ENCODE results near the gene C22orf23. TPM values are rescaled to one million over a fixed set of nuclear protein-coding genes. Genes with fewer than 3 reads are reported as not detected.

Gene C22orf23
- total and polyA plus RNA-seq, 2 of the 13 experiments (the other 11 are each of a cell fraction or from before 2014, with no cell fraction given), result 0.21 to 0.24 TPM

GRCh38 chr22:37906364-37907008, 46.9 kb downstream of the C22orf23 start (continued):
- TF ChIP-seq ARID4A (CRISPR knock-in tag; IDR thresholded peaks at IDR 0.05; ENCODE audit: borderline replicate concordance) (0 out of 2 replicates have a peak, but pooled peaks have one; percentile 5), SPEN (CRISPR knock-in tag; IDR thresholded peaks at IDR 0.05; ENCODE audit: low read depth) (peak; percentile 15; the same call in 1 of the 2 replicates), ZNF597 (CRISPR knock-in tag; IDR thresholded peaks at IDR 0.05) (no peak), SP4 (CRISPR knock-in tag; IDR thresholded peaks at IDR 0.05) (no peak), PHF8 (CRISPR knock-in tag; IDR thresholded peaks at IDR 0.05) (peak; percentile 5; the same call in 1 of the 2 replicates), KDM5B (CRISPR knock-in tag; IDR thresholded peaks at IDR 0.05; ENCODE audit: borderline replicate concordance) (no peak; the same call in 1 of the 2 replicates), UBTF (CRISPR knock-in tag; IDR thresholded peaks at IDR 0.05) (peak; percentile 25; the same call in 1 of the 2 replicates), RBFOX2 (IDR thresholded peaks at IDR 0.05; ENCODE audit: low read depth, low read length) (0 out of 2 replicates have a peak, but pooled peaks have one; percentile 17), CCDC6 (CRISPR knock-in tag; IDR thresholded peaks at IDR 0.05) (0 out of 2 replicates have a peak, but pooled peaks have one; percentile 50), ZNF329 (CRISPR knock-in tag; IDR thresholded peaks at IDR 0.05; ENCODE audit: low read depth) (0 out of 2 replicates have a peak, but pooled peaks have one; percentile 7), IKZF4 (CRISPR knock-in tag; IDR thresholded peaks at IDR 0.05; ENCODE audit: borderline replicate concordance, low read depth, not compliant biosample characterization) (no peak), TAF1 (CRISPR knock-in tag; IDR thresholded peaks at IDR 0.05) (0 out of 2 replicates have a peak, but pooled peaks have one; percentile 12), ZFY (CRISPR knock-in tag; IDR thresholded peaks at IDR 0.05) (peak; percentile 81), ZNF563 (CRISPR knock-in tag; IDR thresholded peaks at IDR 0.05) (0 out of 2 replicates have a peak, but pooled peaks have one; percentile 6), GABPB1 (CRISPR knock-in tag; IDR thresholded peaks at IDR 0.05) (peak; percentile 17; the same call in 1 of the 2 replicates)

Data from HepG2 (cell line).